GM13977 (cell line): Measurements from ENCODE around the gene KL.

Experiments
- DNase-seq: peaks from one replicate; pipeline ENCODE4 v3.0.0; 2012; ENCODE audit warnings: low spot score
- CTCF ChIP-seq: IDR thresholded peaks from 2 replicates; pipeline ENCODE4 v1.5.1; 2012; ENCODE audit warnings: mild to moderate bottlenecking, control low read depth; ENCODE audit not compliant: insufficient read depth; ENCODE audit errors: extremely low read depth, missing control alignments
- in situ Hi-C: fragments of 300-500 bp; cut with MboI; formaldehyde crosslinking; loops from one replicate; pipeline ENCODE4 v1.12.0; 2022; ENCODE audit warnings: low sequenced_read_pairs, low pct_unique_long_range_greater_than_20kb, mixed read lengths, inconsistent platforms; ENCODE audit not compliant: unreplicated experiment

The KL gene

DNA sequence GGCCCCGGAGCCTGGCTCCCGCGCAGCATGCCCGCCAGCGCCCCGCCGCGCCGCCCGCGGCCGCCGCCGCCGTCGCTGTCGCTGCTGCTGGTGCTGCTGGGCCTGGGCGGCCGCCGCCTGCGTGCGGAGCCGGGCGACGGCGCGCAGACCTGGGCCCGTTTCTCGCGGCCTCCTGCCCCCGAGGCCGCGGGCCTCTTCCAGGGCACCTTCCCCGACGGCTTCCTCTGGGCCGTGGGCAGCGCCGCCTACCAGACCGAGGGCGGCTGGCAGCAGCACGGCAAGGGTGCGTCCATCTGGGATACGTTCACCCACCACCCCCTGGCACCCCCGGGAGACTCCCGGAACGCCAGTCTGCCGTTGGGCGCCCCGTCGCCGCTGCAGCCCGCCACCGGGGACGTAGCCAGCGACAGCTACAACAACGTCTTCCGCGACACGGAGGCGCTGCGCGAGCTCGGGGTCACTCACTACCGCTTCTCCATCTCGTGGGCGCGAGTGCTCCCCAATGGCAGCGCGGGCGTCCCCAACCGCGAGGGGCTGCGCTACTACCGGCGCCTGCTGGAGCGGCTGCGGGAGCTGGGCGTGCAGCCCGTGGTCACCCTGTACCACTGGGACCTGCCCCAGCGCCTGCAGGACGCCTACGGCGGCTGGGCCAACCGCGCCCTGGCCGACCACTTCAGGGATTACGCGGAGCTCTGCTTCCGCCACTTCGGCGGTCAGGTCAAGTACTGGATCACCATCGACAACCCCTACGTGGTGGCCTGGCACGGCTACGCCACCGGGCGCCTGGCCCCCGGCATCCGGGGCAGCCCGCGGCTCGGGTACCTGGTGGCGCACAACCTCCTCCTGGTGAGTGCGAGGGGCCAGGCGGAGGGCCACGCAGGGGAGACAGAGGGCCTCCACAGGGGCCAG, at the start of gene KL:
TSS of gene KL (plus strand) at position 10 of the 909 bp plus-strand sequence. CDS start at position 28, 18 bp downstream.
- TF ChIP-seq CTCF, result no peak
- peak; percentile 50 for DNase-seq
- in situ Hi-C loops, result no loop called here

- no peak for DNase-seq
- in situ Hi-C loops, result no loop called here
- no peak for TF ChIP-seq CTCF
These were observed 48.5 kb upstream of the KL start for GRCh38 chr13:32967584-32968182.

DNA sequence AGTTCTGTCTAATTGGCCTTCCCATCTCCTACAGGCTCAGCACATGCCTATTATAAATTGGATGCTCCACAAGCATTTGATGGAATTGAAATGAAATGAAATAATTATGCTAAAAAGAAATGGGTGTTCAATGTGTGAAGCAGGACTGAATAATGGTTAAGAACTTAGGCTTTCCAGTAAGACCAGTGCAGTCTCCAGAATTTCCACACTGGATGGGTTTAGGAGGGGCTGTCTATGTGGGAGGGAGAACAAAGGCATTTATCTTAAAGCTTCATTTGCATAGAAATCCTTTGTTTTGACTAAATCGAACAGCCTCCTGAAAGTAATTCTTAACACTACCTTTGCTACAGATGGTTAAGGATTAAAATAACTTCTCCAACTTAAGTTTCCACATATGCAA, 47.9 kb upstream of the KL start:
- TF ChIP-seq CTCF, result no peak
- in situ Hi-C loops, result no loop called here
- no peak for DNase-seq

- in situ Hi-C loops, result no loop called here
- TF ChIP-seq CTCF, result no peak
- DNase-seq, result no peak
These were observed 47.4 kb upstream of the KL start for GRCh38 chr13:32968793-32969192.

- peak; percentile 49 for DNase-seq
- in situ Hi-C loops, result no loop called here
These were observed 46.7 kb upstream of the KL start for GRCh38 chr13:32969516-32969941.

More at GRCh38 chr13:32969516-32969941, 46.7 kb upstream of the KL start:
- TF ChIP-seq CTCF, result no peak
